ENCODE results near the gene TFR2.
A peak's percentile ranks its signal among the peaks of the same experiment; 100 is the strongest.

Gene TFR2

GRCh38 chr7:100684534-100685042 is 43.2 kb upstream of the TFR2 start:
- 90 to 95% methylated on average over 16 of the region's 16 CpGs for WGBS, 2 experiments
- Histone ChIP-seq H3K27me3 (ENCODE audit: control insufficient read depth, insufficient read depth, low read length, poor library complexity, severe bottlenecking) (no peaks in the 10 kb centered on the region), H3K9me3 (ENCODE audit: control insufficient read depth, low read length) (no peaks in the 10 kb centered on the region), H3K36me3 (ENCODE audit: control insufficient read depth, insufficient read depth, low read length) (peaks cover 52% of the 10 kb centered on the region), H3K4me3 (ENCODE audit: insufficient read depth, low read depth, low read length) (no peak overlapping the region), H3K4me1 (ENCODE audit: control insufficient read depth, insufficient read depth, low read length) (peaks cover 8% of the 10 kb centered on the region), H3K27ac (ENCODE audit: insufficient read depth, low read depth, low read length, poor library complexity, severe bottlenecking) (no peak overlapping the region)

DNA sequence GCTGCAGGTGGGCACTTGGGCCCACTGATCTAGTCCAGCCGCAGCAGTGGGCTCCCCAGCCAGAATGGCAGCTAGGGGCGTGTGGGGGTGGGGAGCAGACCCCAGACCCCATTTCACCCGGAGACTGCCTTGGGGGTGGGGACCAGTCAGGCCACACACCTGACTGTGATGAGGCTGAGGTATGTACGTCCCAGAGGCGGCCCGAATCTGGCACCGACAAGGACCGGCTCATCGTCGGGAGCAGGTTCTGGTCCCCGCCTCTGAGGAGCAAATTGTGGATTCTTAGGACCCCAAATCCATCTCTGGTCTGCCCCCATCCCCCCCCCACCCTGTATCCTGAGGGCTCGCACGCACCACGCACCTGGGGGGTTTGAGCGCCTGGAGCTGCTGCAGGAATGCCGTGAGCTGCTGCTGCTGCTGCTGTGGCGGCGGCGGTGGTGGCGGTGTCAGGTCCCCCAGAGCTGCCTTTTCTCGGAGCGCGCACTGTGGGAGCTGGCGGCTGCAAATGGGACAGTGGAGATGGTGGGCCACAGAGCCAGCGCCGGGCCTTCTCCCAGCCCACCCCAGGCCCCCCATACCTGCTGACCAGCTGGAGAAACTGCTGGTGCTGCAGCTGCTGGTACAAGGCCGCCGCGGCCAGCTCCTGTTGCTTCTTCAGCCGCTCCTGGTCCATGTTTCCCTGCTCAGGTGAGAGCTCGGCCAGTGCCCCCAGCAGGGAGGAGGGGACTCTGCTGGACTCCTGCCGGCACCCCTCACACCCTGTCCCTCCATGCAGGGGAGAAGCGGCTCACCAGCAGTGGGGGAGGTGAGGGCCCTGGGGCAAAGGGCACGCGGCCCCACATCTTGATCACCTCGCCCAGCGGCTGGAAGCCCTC is 42.5 kb upstream of the TFR2 start:
- no peaks in the 10 kb centered on the region for H3K27me3 ChIP-seq (ENCODE audit: control insufficient read depth, insufficient read depth, low read length, poor library complexity, severe bottlenecking)
- peaks cover 51% of the 10 kb centered on the region for H3K36me3 ChIP-seq (ENCODE audit: control insufficient read depth, insufficient read depth, low read length)
- peaks cover 14% of the 10 kb centered on the region for H3K4me1 ChIP-seq (ENCODE audit: control insufficient read depth, insufficient read depth, low read length)
- no peak overlapping the region for H3K27ac ChIP-seq (ENCODE audit: insufficient read depth, low read depth, low read length, poor library complexity, severe bottlenecking)
- 96% methylated on average over 37 of the region's 37 CpGs for WGBS, 2 experiments
- H3K4me3 ChIP-seq (ENCODE audit: insufficient read depth, low read depth, low read length): no peak overlapping the region
- H3K9me3 ChIP-seq (ENCODE audit: control insufficient read depth, low read length): no peaks in the 10 kb centered on the region

DNA sequence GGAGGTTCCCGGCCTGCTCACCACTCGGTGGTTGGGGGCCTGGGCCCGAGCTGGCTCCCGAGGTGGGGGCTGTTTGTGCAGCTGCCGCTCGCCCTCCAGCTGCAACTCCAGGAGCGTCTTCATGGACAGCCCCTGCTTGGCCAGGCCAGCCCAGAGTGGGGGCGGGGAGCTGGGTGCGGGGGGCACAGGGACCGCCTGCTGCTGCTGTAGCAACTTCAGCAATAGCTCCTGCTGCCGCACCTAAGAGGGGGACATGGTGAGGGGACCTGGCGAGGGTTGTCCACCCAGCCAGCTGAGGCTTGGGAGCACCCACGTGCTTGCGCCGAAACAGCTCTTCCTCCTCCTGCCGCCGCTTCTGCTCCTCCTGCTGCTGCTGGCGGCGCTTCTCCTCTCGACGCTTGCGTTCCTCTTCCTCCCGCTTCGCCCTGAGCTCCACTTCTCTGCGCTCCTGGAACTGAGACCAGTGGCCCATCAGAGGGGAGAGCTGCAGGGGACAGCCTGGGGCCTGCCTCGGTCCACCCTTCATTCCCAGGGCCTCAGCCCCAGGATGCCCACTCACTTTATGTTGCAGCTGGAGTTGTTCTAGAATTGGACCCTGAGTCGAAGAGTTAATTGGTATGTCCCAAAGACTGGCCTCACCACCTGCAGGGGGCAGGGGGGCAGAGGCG is 41.8 kb upstream of the TFR2 start:
- no peak overlapping the region for H3K27ac ChIP-seq (ENCODE audit: insufficient read depth, low read depth, low read length, poor library complexity, severe bottlenecking)
- H3K9me3 ChIP-seq (ENCODE audit: control insufficient read depth, low read length): no peaks in the 10 kb centered on the region
- 94 to 95% methylated on average over 28 of the region's 28 CpGs for WGBS, 2 experiments
- H3K27me3 ChIP-seq (ENCODE audit: control insufficient read depth, insufficient read depth, low read length, poor library complexity, severe bottlenecking): no peaks in the 10 kb centered on the region
- H3K4me3 ChIP-seq (ENCODE audit: insufficient read depth, low read depth, low read length): no peak overlapping the region
- H3K4me1 ChIP-seq (ENCODE audit: control insufficient read depth, insufficient read depth, low read length): peaks cover 14% of the 10 kb centered on the region
- H3K36me3 ChIP-seq (ENCODE audit: control insufficient read depth, insufficient read depth, low read length): peaks cover 56% of the 10 kb centered on the region

- Histone ChIP-seq H3K27ac (ENCODE audit: insufficient read depth, low read depth, low read length, poor library complexity, severe bottlenecking) (no peak overlapping the region), H3K9me3 (ENCODE audit: control insufficient read depth, low read length) (no peaks in the 10 kb centered on the region), H3K4me3 (ENCODE audit: insufficient read depth, low read depth, low read length) (no peak overlapping the region), H3K4me1 (ENCODE audit: control insufficient read depth, insufficient read depth, low read length) (peaks cover 14% of the 10 kb centered on the region), H3K36me3 (ENCODE audit: control insufficient read depth, insufficient read depth, low read length) (peaks cover 56% of the 10 kb centered on the region), H3K27me3 (ENCODE audit: control insufficient read depth, insufficient read depth, low read length, poor library complexity, severe bottlenecking) (no peaks in the 10 kb centered on the region)
- 91% methylated on average over 25 of the region's 25 CpGs for WGBS, 2 experiments
These were observed 40.9 kb upstream of the TFR2 start for GRCh38 chr7:100682228-100682741.

GRCh38 chr7:100681491-100682227 is 40.3 kb upstream of the TFR2 start:
- 93 to 94% methylated on average over 28 of the region's 29 CpGs for WGBS, 2 experiments
- peaks cover 52% of the 10 kb centered on the region for H3K36me3 ChIP-seq (ENCODE audit: control insufficient read depth, insufficient read depth, low read length)
- no peak overlapping the region for H3K4me3 ChIP-seq (ENCODE audit: insufficient read depth, low read depth, low read length)
- no peak overlapping the region for H3K27ac ChIP-seq (ENCODE audit: insufficient read depth, low read depth, low read length, poor library complexity, severe bottlenecking)
- no peaks in the 10 kb centered on the region for H3K9me3 ChIP-seq (ENCODE audit: control insufficient read depth, low read length)
- peaks cover 14% of the 10 kb centered on the region for H3K4me1 ChIP-seq (ENCODE audit: control insufficient read depth, insufficient read depth, low read length)
- no peaks in the 10 kb centered on the region for H3K27me3 ChIP-seq (ENCODE audit: control insufficient read depth, insufficient read depth, low read length, poor library complexity, severe bottlenecking)

GRCh38 chr7:100680576-100681271 is 39.4 kb upstream of the TFR2 start:
- Histone ChIP-seq H3K4me1 (ENCODE audit: control insufficient read depth, insufficient read depth, low read length) (peaks cover 14% of the 10 kb centered on the region), H3K4me3 (ENCODE audit: insufficient read depth, low read depth, low read length) (no peak overlapping the region), H3K36me3 (ENCODE audit: control insufficient read depth, insufficient read depth, low read length) (peaks cover 46% of the 10 kb centered on the region), H3K27me3 (ENCODE audit: control insufficient read depth, insufficient read depth, low read length, poor library complexity, severe bottlenecking) (no peaks in the 10 kb centered on the region), H3K9me3 (ENCODE audit: control insufficient read depth, low read length) (no peaks in the 10 kb centered on the region), H3K27ac (ENCODE audit: insufficient read depth, low read depth, low read length, poor library complexity, severe bottlenecking) (no peak overlapping the region)
- WGBS, 2 experiments: 92 to 93% methylated on average over 18 of the region's 18 CpGs

- 93 to 96% methylated on average over 13 of the region's 13 CpGs for WGBS, 2 experiments
- no peaks in the 10 kb centered on the region for H3K27me3 ChIP-seq (ENCODE audit: control insufficient read depth, insufficient read depth, low read length, poor library complexity, severe bottlenecking)
- peaks cover 41% of the 10 kb centered on the region for H3K36me3 ChIP-seq (ENCODE audit: control insufficient read depth, insufficient read depth, low read length)
- H3K9me3 ChIP-seq (ENCODE audit: control insufficient read depth, low read length): no peaks in the 10 kb centered on the region
- no peak overlapping the region for H3K27ac ChIP-seq (ENCODE audit: insufficient read depth, low read depth, low read length, poor library complexity, severe bottlenecking)
- H3K4me3 ChIP-seq (ENCODE audit: insufficient read depth, low read depth, low read length): no peak overlapping the region
- peaks cover 14% of the 10 kb centered on the region for H3K4me1 ChIP-seq (ENCODE audit: control insufficient read depth, insufficient read depth, low read length)
These were observed 38.7 kb upstream of the TFR2 start for GRCh38 chr7:100679927-100680575.

DNA sequence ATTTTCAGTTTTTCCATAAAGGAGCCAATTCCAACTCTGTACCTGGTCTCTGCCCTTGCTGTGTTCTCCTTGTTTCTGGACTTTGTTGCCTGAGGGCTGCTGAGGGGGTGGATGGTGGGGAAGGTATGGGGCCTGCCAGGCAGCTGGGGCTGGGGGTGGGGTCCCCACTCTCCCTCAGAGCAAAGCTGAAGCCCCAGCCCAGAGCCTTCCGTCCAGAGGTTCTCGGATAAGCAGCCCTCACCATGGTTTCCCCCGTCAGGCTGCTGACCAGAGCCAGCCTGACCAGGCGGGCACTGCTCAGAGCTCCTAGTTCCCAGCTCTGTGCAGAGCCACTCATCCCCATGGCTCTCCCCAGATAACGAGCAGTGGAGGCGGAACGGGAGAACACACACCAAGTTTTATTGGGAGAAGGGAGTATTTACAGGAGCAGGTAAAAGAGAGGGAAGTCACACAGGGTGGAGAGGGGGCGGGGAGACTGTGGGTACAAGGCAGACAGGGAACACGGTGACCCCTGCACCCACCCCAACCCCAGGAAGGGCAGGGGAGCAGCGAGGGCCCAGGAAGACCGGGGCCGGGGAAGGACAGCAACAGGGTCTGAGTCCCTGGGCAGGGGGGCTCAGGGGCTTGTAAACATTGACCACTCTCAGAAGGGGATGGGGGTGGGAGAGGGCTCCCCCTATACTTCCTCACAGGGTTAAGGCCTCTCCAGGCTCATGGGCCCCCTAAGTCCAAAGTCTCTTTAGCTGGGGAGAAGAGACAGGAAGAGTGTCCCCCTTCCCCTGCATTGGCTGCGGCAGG is 38.0 kb upstream of the TFR2 start:
- H3K27ac ChIP-seq (ENCODE audit: insufficient read depth, low read depth, low read length, poor library complexity, severe bottlenecking): peak overlapping the region; percentile 63
- WGBS, 2 experiments: 90 to 93% methylated on average over 13 of the region's 13 CpGs
- no peaks in the 10 kb centered on the region for H3K27me3 ChIP-seq (ENCODE audit: control insufficient read depth, insufficient read depth, low read length, poor library complexity, severe bottlenecking)
- H3K4me1 ChIP-seq (ENCODE audit: control insufficient read depth, insufficient read depth, low read length): peaks cover 14% of the 10 kb centered on the region
- peaks cover 36% of the 10 kb centered on the region for H3K36me3 ChIP-seq (ENCODE audit: control insufficient read depth, insufficient read depth, low read length)
- H3K4me3 ChIP-seq (ENCODE audit: insufficient read depth, low read depth, low read length): no peak overlapping the region
- H3K9me3 ChIP-seq (ENCODE audit: control insufficient read depth, low read length): no peaks in the 10 kb centered on the region

All from ectodermal cell (in vitro differentiated cells).